ENCODE results near the gene TET1.
"Not testable (repeated sequence)": the region's sequence is repeated elsewhere in the genome, so short reads cannot be mapped to it uniquely, and the experiment has no call there.

Gene TET1

GRCh38 chr10:68700197-68700596 is 140.1 kb downstream of the TET1 start:
- DNase-seq: no peak

- no peak for DNase-seq
Measured at GRCh38 chr10:68705548-68705947, 145.4 kb downstream of the TET1 start.

- DNase-seq: not testable (repeated sequence)
Measured at GRCh38 chr10:68708987-68709386, 148.8 kb downstream of the TET1 start.

- DNase-seq: not testable (repeated sequence)
Measured at GRCh38 chr10:68713065-68713464, 152.9 kb downstream of the TET1 start.

- DNase-seq: no peak
Measured at GRCh38 chr10:68717435-68717834, 157.3 kb downstream of the TET1 start.

- peak; percentile 42 to 96 (median 90) for DNase-seq
Measured at GRCh38 chr10:68720793-68721672, 160.9 kb downstream of the TET1 start, which contains the start of gene CCAR1. CCAR1 (plus strand) TSS chr10:68721239; CDS start chr10:68722505, 1,266 bp downstream.

DNA sequence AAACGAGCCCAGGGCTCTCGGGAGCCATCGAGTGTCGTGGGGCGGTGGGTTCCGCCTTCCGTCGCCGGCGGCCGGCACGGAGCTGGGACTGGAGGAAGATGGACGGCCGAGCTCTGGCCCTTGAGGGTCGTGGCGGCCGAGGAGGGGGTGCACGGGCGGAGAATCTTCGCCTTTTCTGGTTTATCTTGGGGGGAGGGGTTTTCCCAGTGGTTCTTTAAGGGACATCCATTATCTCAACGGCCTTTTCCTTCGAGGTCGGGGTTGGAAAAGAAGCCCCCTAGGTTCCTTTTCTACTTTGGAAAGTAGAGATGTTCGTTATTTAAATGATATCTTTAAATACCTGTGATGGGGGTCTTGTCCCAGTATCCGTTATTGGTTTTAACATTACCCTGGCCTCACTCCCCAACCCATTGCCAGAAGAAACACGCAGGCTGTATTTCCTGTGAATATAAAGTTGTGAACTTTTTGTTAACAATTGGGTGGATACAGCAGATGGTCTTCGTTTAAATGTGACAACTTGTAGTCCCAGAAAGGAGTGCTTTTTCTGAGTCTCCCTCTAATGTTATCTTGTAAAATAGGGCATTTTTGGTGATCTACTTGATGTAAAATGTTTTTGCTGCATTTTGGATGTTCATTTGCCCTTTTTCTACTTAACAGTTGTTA is 161.7 kb downstream of the TET1 start:
- peak in 2 of 56 donors; percentile 18 to 55 for DNase-seq

DNA sequence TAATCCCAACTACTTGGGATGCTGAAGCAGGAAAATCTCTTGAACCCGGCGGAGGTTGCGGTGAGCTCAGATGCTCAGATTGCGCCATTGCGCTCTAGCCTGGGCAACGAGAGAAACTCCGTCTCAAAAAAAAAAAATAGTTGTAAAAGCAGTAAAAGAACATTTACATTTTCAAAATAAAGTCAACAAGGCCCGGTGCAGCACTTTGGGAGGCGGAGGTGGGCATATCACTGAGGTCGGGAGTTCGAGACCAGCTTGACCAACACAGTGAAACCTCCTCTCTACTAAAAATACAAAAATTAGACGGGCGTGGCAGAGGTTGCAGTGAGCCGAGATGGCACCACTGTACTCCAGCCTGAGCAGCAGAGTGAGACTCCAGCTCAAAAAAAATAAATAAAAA is 164.9 kb downstream of the TET1 start:
- no peak for DNase-seq

- DNase-seq: no peak
Measured at GRCh38 chr10:68727146-68727545, 167.0 kb downstream of the TET1 start.

GRCh38 chr10:68732651-68733050 is 172.5 kb downstream of the TET1 start:
- DNase-seq: no peak

DNA sequence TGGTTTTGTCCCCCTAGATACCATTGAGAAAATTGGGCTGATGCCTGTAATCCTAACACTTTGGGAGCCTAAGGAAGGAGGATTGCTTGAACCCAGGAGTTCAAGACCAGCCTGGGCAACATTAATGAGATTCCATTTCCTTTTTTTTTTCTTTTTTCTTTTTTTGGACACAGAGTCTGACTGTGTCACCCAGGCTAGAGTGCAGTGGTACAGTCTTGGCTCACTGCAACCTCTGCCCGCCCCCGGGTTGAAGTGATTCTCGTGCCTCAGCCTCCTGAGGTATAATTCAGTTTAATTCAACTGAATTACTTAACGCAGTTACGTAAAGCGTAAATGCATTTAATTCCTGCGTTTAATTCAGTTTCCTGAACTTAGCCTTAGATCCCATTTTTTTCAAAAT is 174.2 kb downstream of the TET1 start:
- DNase-seq: no peak

- DNase-seq: no peak
Measured at GRCh38 chr10:68735119-68735518, 175.0 kb downstream of the TET1 start.

DNA sequence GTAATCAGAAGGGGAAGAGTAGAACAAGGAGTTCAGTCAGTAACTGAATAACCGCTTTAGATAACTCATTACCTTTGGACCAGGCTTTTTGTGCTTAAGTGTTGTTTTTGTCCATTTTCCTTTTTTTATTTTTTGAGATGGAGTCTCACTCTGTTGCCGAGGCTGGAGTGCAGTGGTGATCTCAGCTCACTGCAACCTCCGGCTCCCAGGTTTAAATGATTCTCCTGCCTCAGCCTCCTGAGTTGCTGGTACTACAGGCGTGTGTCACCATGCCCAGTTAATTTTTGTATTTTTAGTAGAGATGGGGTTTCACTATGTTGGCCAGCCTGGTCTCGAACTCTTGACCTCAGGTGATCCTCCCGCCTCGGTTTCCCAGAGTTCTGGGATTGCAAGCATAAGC is 175.6 kb downstream of the TET1 start:
- DNase-seq: not testable (repeated sequence)

DNA sequence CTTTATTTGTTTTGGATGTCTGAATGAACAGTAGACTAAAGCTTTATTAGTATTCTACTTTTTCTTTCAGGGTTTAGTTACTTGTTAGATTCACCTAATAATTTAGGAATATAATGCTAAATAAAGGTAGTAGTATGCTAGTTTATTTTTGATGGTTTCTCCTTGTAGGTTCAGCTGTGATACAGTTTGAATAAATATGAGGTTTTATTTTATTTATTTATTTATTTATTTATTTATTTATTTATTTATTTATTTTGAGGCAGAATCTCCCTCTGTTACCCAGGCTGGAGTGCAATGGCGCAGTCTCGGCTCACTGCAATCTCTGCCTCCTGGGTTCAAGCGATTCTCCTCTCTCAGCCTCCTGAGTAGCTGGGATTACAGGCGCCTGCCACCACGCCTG is 180.5 kb downstream of the TET1 start:
- not testable (repeated sequence) for DNase-seq

GRCh38 chr10:68742397-68742796 is 182.3 kb downstream of the TET1 start:
- DNase-seq: no peak
